Measurements from ENCODE around the gene PQBP1.
"Not testable (repeated sequence)": the region's sequence is repeated elsewhere in the genome, so short reads cannot be mapped to it uniquely, and the experiment has no call there.

The PQBP1 gene

GRCh38 chrX:48864210-48864609 is 33.5 kb upstream of the PQBP1 start:
- no peak for DNase-seq
- H3K36me3 ChIP-seq: no peaks in the 10 kb centered on the region
- peaks cover 6% of the 10 kb centered on the region for H3K27me3 ChIP-seq (ENCODE audit: insufficient read depth, low read depth, severe bottlenecking)
- H3K4me3 ChIP-seq (ENCODE audit: low read depth, low read length): no peak overlapping the region
- no peaks in the 10 kb centered on the region for H3K9me3 ChIP-seq (ENCODE audit: severe bottlenecking)
- H3K27ac ChIP-seq: no peak overlapping the region
- no peak for TF ChIP-seq CTCF (IDR thresholded peaks at IDR 0.05; ENCODE audit: low read depth, low read length)

- not testable (repeated sequence) for H3K4me3 ChIP-seq (ENCODE audit: low read depth, low read length); H3K36me3 ChIP-seq; H3K27me3 ChIP-seq (ENCODE audit: insufficient read depth, low read depth, severe bottlenecking); H3K9me3 ChIP-seq (ENCODE audit: severe bottlenecking); H3K27ac ChIP-seq; DNase-seq
Observed at GRCh38 chrX:48872017-48872416, 25.7 kb upstream of the PQBP1 start.

- not testable (repeated sequence) for H3K36me3 ChIP-seq; H3K27me3 ChIP-seq (ENCODE audit: insufficient read depth, low read depth, severe bottlenecking); DNase-seq; H3K27ac ChIP-seq; H3K9me3 ChIP-seq (ENCODE audit: severe bottlenecking); H3K4me3 ChIP-seq (ENCODE audit: low read depth, low read length)
Observed at GRCh38 chrX:48876944-48877343, 20.8 kb upstream of the PQBP1 start.

- no peaks in the 10 kb centered on the region for H3K36me3 ChIP-seq
- DNase-seq: no peak
- TF ChIP-seq CTCF (IDR thresholded peaks at IDR 0.05; ENCODE audit: low read depth, low read length): no peak
Observed at GRCh38 chrX:48883729-48884128, 14.0 kb upstream of the PQBP1 start.

GRCh38 chrX:48886586-48886985 is 11.1 kb upstream of the PQBP1 start:
- not testable (repeated sequence) for DNase-seq; H3K4me3 ChIP-seq (ENCODE audit: low read depth, low read length); H3K27ac ChIP-seq; H3K27me3 ChIP-seq (ENCODE audit: insufficient read depth, low read depth, severe bottlenecking); H3K36me3 ChIP-seq; H3K9me3 ChIP-seq (ENCODE audit: severe bottlenecking)

More at GRCh38 chrX:48883729-48884128, 14.0 kb upstream of the PQBP1 start:
- Histone ChIP-seq H3K27me3 (ENCODE audit: insufficient read depth, low read depth, severe bottlenecking) (peaks cover 5% of the 10 kb centered on the region), H3K27ac (no peak overlapping the region), H3K9me3 (ENCODE audit: severe bottlenecking) (no peaks in the 10 kb centered on the region), H3K4me3 (ENCODE audit: low read depth, low read length) (no peak overlapping the region)

GRCh38 chrX:48890296-48890925 is 7.3 kb upstream of the PQBP1 start:
- peak; percentile 56 for DNase-seq
- Histone ChIP-seq H3K27ac (peak overlapping the region; percentile 76), H3K4me3 (ENCODE audit: low read depth, low read length) (peak overlapping the region; percentile 53), H3K27me3 (ENCODE audit: insufficient read depth, low read depth, severe bottlenecking) (peaks cover 4% of the 10 kb centered on the region), H3K9me3 (ENCODE audit: severe bottlenecking) (no peaks in the 10 kb centered on the region), H3K36me3 (peaks cover 9% of the 10 kb centered on the region)
- no peak for TF ChIP-seq CTCF (IDR thresholded peaks at IDR 0.05; ENCODE audit: low read depth, low read length)

GRCh38 chrX:48890934-48891401 is 6.8 kb upstream of the PQBP1 start:
- H3K27ac ChIP-seq: peak overlapping the region; percentile 76

More at GRCh38 chrX:48890934-48891401, 6.8 kb upstream of the PQBP1 start:
- no peaks in the 10 kb centered on the region for H3K9me3 ChIP-seq (ENCODE audit: severe bottlenecking)
- H3K36me3 ChIP-seq: peaks cover 9% of the 10 kb centered on the region
- H3K4me3 ChIP-seq (ENCODE audit: low read depth, low read length): peak overlapping the region; percentile 53
- DNase-seq: no peak
- no peak for TF ChIP-seq CTCF (IDR thresholded peaks at IDR 0.05; ENCODE audit: low read depth, low read length)
- peaks cover 4% of the 10 kb centered on the region for H3K27me3 ChIP-seq (ENCODE audit: insufficient read depth, low read depth, severe bottlenecking)
